Thyroid gland (tissue), 4 donors: Measurements from ENCODE around the gene CKMT2. TPM values are rescaled to one million over a fixed set of nuclear protein-coding genes. Genes with fewer than 3 reads are reported as not detected.

Source experiments
- DNase-seq, 2 donors: peaks; one replicate each; pipeline ENCODE4 v3.0.0-alpha.2; 2019
- H3K27ac ChIP-seq, 3 donors: fragments of 200-600 bp; sonication (generic); 1 replicate in 2 of 3; 2 replicates in 1 of 3; pipeline ENCODE4 v1.5.1; 2016 to 2019; ENCODE audit warnings: mild to moderate bottlenecking in 1 of 3, moderate library complexity in 1 of 3
- H3K27me3 ChIP-seq: fragments of 200-600 bp; sonication (generic); one replicate; pipeline ENCODE4 v1.5.1; 2019
- H3K36me3 ChIP-seq, 2 donors: fragments of 200-600 bp; sonication (generic); one replicate each; pipeline ENCODE4 v1.5.1; 2016 to 2019
- H3K4me1 ChIP-seq, 2 donors: fragments of 200-600 bp; sonication (generic); one replicate each; pipeline ENCODE4 v1.5.1; 2017 to 2019
- H3K4me3 ChIP-seq, 3 donors: fragments of 200-600 bp; sonication (generic); replicated peaks in 1 of 3; 1 replicate in 2 of 3; 2 replicates in 1 of 3; pipeline ENCODE4 v1.5.1; 2016; ENCODE audit warnings: mild to moderate bottlenecking in 1 of 3
- H3K9me3 ChIP-seq: fragments of 200-600 bp; sonication (generic); one replicate; pipeline ENCODE4 v1.5.1; 2017
- POLR2A ChIP-seq, 2 donors: fragments of 450-650 bp; IDR thresholded peaks; one replicate each; pipeline ENCODE4 v1.6.1; 2017; ENCODE audit warnings: antibody characterized with exemption in 2 of 2, mild to moderate bottlenecking in 2 of 2, moderate library complexity in 1 of 2
- WGBS, 2 donors: methylation state at CpG; one replicate each; pipeline ENCODE4 v1.1.5; 2017; 5-methylcytosine and 5-hydroxymethylcytosine counted together
- intact Hi-C: fragments of 100-400 bp; cut with DNase I; formaldehyde crosslinking; loops from one replicate; pipeline ENCODE4 v1.15.1; 2023
- total RNA-seq, 4 donors: library from RNA; depleted of rRNA; stranded (reverse); fragments of >200 nt; gene quantifications; one replicate each; pipeline ENCODE4 v1.2.3, GENCODE V29; 2016
- TF ChIP-seq, protein P1 (sequence below), 6 experiments: fragments of 200-600 bp in 3 of 6; fragments of 450-650 bp in 3 of 6; sonication (generic) in 3 of 6; IDR thresholded peaks; one replicate each; pipeline ENCODE4 v1.5.1; 2016 to 2019; ENCODE audit warnings: antibody characterized with exemption in 6 of 6, mild to moderate bottlenecking in 2 of 6, inconsistent platforms in 1 of 6, moderate library complexity in 1 of 6

CKMT2 gene
- total RNA-seq, 4 donors from 2014 or later = 1.7 to 24.4 (median 16.1) TPM

DNA sequence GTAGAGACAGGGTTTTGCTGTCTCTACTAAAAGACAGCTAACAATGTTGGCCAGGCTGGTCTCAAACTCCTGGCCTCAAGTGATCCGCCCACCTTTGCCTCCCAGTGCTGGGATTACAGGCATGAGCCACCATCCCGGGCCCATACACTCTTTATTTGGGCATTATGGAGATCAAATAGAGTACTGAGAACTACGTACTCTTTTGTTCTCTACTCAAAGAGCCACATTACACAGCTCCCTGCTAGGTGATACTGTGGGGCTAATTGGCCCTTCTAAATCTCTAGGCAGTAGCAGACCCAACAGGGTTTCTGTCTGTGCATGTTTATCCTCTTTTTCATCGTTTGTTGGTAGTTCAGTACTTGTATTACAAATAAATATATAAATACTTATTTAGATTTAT is 16.1 kb downstream of the CKMT2 start:
- DNase-seq = no peak
- Histone ChIP-seq H3K36me3 (no peaks in the 10 kb centered on the region), H3K27me3 (no peaks in the 10 kb centered on the region), H3K27ac (no peak overlapping the region), H3K9me3 (no peaks in the 10 kb centered on the region), H3K4me3 (no peak overlapping the region), H3K4me1 (no peaks in the 10 kb centered on the region)
- WGBS, 2 donors = 87 to 92% methylated on average over 4 of the region's 4 CpGs
- TF ChIP-seq, protein P1, sequence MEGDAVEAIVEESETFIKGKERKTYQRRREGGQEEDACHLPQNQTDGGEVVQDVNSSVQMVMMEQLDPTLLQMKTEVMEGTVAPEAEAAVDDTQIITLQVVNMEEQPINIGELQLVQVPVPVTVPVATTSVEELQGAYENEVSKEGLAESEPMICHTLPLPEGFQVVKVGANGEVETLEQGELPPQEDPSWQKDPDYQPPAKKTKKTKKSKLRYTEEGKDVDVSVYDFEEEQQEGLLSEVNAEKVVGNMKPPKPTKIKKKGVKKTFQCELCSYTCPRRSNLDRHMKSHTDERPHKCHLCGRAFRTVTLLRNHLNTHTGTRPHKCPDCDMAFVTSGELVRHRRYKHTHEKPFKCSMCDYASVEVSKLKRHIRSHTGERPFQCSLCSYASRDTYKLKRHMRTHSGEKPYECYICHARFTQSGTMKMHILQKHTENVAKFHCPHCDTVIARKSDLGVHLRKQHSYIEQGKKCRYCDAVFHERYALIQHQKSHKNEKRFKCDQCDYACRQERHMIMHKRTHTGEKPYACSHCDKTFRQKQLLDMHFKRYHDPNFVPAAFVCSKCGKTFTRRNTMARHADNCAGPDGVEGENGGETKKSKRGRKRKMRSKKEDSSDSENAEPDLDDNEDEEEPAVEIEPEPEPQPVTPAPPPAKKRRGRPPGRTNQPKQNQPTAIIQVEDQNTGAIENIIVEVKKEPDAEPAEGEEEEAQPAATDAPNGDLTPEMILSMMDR (IDR thresholded peaks at IDR 0.05) = no peak
- TF ChIP-seq POLR2A (IDR thresholded peaks at IDR 0.05) = no peak
- intact Hi-C loops = no loop called here

DNA sequence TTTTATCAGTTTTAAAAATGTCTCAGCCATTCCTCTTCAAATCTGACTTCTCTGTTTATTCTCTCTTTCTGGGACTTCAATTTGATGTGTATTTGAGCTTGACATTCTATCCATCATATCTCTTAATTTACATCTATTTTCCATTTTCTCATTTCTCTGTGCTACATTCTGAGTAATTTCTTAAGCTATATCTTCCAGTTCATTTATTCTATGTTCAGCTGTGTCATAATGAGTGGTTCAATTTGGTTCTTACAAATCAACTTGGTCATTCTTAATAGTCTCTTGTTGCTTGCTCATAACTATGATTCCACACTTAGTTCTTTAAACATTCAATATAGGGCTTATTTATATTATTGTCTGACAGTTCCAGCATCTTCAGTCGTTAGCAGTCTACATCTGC is 16.9 kb downstream of the CKMT2 start:
- Histone ChIP-seq H3K9me3 (no peaks in the 10 kb centered on the region), H3K36me3 (no peaks in the 10 kb centered on the region), H3K4me3 (no peak overlapping the region), H3K27me3 (no peaks in the 10 kb centered on the region), H3K4me1 (no peaks in the 10 kb centered on the region), H3K27ac (no peak overlapping the region)
- TF ChIP-seq, protein P1 (IDR thresholded peaks at IDR 0.05) = no peak
- TF ChIP-seq POLR2A (IDR thresholded peaks at IDR 0.05) = no peak
- intact Hi-C loops = no loop called here
- WGBS, 2 donors = 94 to 97% methylated on average over 1 of the region's 1 CpG
- DNase-seq = no peak

DNA sequence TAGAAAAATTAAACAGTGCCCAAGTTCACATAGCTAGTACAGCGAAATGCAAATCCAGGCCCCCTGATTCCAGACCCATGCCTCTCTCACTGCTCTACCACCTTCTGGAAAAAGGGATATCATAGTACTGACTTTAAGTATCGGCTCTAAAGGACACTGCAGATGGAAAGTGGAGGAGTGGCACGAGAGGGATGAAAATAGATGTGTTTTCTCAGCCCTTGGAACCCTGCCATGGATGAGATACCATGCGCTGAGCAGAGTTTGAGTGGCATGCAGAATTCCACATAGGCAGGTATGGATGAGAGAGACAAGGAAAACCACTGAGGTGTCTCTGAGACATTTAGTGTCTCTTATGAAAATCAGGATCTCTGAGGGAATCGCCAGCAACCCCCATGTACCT is 18.8 kb downstream of the CKMT2 start:
- Histone ChIP-seq H3K4me3 (no peak overlapping the region), H3K9me3 (no peaks in the 10 kb centered on the region), H3K4me1 (no peaks in the 10 kb centered on the region), H3K27ac (no peak overlapping the region), H3K27me3 (no peaks in the 10 kb centered on the region), H3K36me3 (no peaks in the 10 kb centered on the region)
- no peak for DNase-seq
- WGBS, 2 donors = 63 to 84% methylated on average over 5 of the region's 5 CpGs
- TF ChIP-seq, protein P1 (IDR thresholded peaks at IDR 0.05) = no peak
- TF ChIP-seq POLR2A (IDR thresholded peaks at IDR 0.05) = no peak
- intact Hi-C loops = no loop called here

DNA sequence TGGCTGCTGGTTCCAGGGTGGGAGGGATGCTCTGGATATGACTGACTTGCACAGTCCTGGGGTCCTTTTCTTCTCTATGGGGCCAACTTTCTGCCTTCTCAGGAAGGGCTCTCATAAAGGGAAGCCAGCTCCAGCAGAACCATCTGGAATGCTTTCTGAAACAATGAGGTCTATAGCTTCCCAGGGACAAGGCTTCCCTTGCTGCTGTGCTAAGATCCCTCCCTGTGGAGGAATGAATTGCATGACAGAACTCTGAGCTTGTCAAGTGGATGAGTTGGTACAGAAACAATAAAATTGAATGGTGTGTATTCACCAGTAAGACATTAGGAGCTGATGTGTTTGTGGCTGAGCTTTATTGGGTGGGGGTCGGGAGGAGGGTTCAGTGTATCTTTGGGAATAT is 19.8 kb downstream of the CKMT2 start:
- intact Hi-C loops = no loop called here
- Histone ChIP-seq H3K9me3 (no peaks in the 10 kb centered on the region), H3K4me1 (no peaks in the 10 kb centered on the region), H3K27me3 (no peaks in the 10 kb centered on the region), H3K36me3 (no peaks in the 10 kb centered on the region), H3K4me3 (no peak overlapping the region), H3K27ac (no peak overlapping the region)
- 89 to 94% methylated on average over 1 of the region's 1 CpG for WGBS, 2 donors
- DNase-seq = no peak
- TF ChIP-seq, protein P1 (IDR thresholded peaks at IDR 0.05) = no peak
- TF ChIP-seq POLR2A (IDR thresholded peaks at IDR 0.05) = no peak

DNA sequence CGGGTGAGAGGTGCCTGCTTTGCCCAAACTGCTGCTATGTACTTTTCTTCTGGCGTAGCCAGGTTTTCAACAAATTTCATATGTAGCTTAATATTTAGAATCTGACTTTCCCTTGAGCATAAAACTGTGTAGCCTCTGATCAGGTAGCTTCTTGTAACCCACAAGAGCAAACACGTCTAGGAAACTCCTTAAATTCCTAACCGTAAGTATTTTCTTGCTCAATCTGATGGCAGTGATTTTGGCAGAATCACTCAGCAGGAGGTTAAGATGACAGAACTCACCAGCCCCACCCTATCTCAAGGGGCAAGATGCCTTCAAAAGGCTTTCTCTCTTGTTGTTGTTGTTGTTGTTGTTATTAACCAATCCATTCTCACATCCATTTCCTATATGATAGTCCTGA is 20.8 kb downstream of the CKMT2 start:
- TF ChIP-seq POLR2A (IDR thresholded peaks at IDR 0.05) = no peak
- TF ChIP-seq, protein P1 (IDR thresholded peaks at IDR 0.05) = no peak
- Histone ChIP-seq H3K4me1 (no peaks in the 10 kb centered on the region), H3K36me3 (no peaks in the 10 kb centered on the region), H3K9me3 (no peaks in the 10 kb centered on the region), H3K27me3 (no peaks in the 10 kb centered on the region), H3K4me3 (no peak overlapping the region), H3K27ac (no peak overlapping the region)
- no peak for DNase-seq
- intact Hi-C loops = no loop called here
- 78 to 91% methylated on average over 4 of the region's 4 CpGs for WGBS, 2 donors
